HG02798 (cell line): ENCODE data around the gene ANTXR1.
"Not testable (repeated sequence)": the region's sequence is repeated elsewhere in the genome, so short reads cannot be mapped to it uniquely, and the experiment has no call there.

Experiments
- ATAC-seq: cut with Tn5 transposase; IDR thresholded peaks from one replicate; pipeline ENCODE4 v1.9.1; 2021; ENCODE audit warnings: mild to moderate bottlenecking; ENCODE audit not compliant: unreplicated experiment, poor library complexity

ANTXR1 gene

GRCh38 chr2:69171897-69172525 lies 159.0 kb downstream of the ANTXR1 start:
- ATAC-seq = no peak

DNA sequence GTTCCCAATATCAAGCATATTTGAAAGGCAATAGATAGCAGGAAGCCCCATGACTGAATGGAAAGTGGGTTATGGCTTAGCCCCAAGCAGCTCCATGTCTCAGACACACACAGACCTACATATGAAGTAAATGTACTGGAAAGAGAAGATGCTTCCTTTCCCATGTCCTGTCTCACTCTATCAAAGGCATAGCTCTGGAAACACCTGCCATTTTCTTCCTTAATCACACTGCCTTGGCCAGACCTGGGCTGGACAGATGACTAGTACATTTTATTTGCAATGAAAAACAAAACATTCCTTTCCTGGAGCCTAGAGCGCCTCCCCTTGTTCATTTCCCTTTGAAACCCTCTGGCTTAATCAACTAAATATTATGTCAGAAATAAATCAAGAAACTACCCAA lies 160.7 kb downstream of the ANTXR1 start:
- ATAC-seq = no peak

- ATAC-seq = not testable (repeated sequence)
Measured at GRCh38 chr2:69174211-69174610, 161.2 kb downstream of the ANTXR1 start.

DNA sequence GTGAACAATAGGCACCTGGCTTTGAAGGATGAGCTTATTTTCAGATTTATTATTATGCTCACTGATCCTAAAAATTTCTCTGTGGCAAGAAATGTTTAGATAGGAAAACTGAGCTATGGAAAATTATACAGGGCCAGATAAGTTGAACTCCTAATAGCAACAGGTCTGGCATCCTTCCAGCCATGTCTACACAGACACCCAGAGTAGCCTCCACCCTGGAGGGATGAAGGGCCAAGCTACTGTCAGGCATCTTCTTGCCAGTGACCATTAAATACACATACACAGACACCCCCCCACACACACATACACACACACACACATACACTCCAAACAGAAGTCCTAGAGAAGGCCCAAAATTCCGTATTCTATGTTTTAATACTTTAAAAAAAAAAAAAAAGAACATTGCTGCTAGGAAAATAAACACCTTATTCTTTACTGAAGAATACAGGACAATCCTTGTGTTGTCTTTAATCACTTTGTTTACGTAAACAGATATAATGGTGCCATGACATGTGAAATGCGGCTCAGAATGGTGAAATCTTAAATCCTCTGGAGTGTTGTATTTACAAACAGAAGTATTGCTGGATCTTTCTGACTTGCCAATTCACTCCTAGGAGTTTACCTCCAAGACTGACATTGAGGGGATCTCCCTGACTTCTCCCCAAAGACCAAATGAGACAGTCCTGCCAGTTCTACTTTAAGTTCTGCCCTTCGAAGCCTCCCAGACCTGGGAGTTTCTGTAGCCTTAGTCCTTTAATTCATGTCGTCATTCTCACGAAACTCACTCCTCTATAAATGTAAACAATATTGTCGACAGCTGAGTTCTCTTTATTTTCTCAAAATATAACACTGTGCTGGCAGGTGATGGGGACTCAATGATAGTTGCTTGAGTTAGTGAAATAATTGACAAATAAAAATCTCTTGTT lies 163.1 kb downstream of the ANTXR1 start:
- no peak for ATAC-seq

DNA sequence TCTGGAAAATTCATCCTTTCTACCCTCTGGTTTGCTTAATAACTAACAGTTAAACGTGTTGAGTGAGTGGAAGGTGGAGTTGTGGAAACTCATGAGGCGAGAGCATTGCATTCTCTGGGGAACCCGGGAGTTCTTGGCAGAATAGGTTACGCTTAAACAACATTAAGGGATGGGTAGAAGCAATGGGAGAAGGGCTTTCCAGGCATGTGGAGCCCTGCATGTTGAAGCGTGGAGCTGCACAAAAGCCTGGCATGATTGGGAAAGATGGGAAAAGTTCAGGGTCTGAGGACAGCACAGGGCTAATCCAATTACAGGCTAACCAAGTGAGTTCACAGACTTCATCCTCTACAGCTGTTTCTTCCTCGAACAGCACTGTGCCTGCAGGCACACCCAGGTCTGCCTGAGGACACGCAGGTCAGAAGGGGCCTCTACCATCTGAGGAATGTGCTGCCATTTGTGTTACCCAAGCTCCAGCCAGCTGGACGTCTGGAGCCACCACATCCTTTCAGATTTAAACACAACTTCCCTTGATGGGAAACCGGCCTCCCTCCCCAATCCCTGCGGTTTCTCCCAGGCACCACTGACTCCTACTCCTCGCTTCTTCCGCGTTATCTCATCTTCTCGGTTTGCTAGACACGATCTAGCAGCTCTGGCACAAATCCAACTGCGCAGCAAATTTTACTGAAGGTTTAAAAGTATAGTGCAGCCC lies 164.2 kb downstream of the ANTXR1 start:
- ATAC-seq = no peak

DNA sequence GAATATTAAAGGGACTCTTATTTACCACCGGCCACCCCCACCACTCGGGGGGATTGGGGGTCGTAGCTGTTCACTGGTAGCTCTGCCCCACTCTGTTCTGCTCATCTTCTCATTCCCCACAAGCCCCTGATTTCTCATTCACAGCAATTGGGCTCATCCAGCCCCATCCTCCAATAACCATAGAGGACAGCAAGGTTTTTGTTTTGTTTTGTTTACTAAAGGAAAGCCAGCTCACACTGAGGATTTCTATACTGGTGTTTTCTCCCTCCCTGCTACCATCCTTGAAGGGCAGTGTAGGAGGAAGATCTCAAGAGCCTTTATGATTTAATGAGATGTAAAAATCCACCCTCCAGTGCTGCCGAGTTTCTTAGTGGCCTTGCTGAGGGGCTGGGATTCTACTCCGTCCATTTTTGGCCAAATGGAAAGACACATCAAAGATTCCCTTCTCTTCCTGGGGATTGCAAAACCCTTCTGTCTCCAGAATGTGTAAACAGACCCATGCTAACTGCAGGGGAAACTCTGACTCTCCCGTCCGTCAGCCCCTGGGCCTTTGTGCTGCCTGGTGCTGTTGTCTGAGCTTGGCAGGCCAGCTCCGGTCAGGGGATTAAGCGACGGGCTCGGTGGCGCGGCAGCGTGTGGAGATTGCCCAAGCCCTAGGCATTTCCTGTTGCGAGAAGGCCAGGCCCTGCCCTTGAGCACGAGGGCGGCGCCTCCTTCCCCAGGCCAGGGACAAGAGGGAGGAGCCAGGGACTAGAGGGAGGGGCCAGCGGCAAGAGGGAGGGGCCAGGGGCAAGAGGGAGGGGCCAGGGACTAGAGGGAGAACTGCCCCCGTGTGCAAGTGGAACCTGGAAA lies 165.0 kb downstream of the ANTXR1 start:
- ATAC-seq = no peak

- no peak for ATAC-seq
Measured at GRCh38 chr2:69178756-69179155, 165.8 kb downstream of the ANTXR1 start.

DNA sequence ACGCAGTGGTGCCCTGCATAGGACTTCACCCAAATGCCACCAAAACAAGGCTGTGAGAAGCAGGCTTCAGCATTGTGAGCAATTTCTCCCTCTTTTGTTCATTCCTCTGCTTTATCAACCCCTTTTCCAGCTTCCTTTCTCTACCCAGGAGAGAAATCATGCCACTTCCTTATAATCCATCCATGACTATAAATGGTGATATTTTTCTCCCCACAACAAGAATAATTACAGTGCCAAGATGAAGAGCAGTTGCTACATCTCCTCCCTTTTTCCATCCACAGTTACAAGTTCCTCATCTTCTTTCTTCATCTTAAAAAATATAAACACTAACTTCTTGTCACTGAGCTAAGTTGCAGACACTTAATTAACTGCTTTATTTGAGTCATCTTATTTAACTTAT lies 167.2 kb downstream of the ANTXR1 start:
- no peak for ATAC-seq

GRCh38 chr2:69180974-69181373 lies 168.0 kb downstream of the ANTXR1 start:
- ATAC-seq = no peak

DNA sequence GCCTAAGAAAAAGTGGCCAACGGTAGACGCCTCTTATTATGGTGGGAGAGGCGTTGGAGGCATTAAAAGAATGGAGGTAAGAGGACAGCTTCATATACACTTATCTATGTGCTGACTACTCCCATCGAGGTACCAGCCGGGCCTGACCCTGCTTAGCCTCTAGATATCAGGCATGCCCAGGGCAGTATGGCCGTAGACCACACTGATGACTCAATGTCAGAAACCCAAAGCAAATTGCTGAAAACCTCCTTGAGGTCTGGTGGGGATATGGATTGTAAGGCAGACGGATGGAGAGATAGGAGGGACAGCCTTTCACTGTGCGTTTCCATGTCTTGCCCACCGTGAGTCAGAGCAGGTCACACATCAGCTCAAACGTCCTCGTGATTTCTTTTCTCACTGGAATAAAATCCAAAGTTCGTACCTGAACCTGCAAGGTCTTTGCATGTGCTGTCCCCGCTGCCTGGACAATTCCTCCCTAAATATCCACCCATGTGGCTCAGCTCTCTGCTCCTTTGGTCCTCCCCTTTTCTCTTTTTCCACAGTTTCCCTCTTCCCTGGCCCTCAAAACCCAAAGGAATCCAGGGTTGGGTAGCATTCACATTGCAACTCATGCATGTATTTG lies 168.9 kb downstream of the ANTXR1 start:
- ATAC-seq = no peak

GRCh38 chr2:69183659-69184058 lies 170.7 kb downstream of the ANTXR1 start:
- no peak for ATAC-seq

DNA sequence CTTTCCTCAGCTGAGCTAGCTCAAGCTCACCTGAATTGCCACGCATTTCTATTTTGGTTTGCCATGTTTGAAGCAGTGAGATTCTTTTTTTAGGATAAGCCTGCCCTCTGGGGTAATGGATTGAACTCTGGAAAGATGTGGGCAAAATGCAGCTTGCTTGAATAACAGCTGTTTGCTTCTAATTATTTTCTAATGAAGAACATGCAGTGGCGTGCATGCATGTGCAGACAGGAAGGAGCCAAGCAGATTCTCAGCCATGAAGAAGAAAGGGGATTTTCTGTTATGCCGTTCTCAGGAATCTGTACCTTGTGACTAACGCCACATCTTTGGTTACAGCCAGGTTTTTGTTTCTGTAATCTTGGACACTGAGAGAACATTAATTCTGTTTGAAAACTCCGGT lies 171.2 kb downstream of the ANTXR1 start:
- no peak for ATAC-seq

GRCh38 chr2:69185807-69186206 lies 172.8 kb downstream of the ANTXR1 start:
- ATAC-seq = no peak

- ATAC-seq = no peak
Measured at GRCh38 chr2:69186614-69187013, 173.6 kb downstream of the ANTXR1 start.

GRCh38 chr2:69188182-69188900 lies 175.4 kb downstream of the ANTXR1 start:
- no peak for ATAC-seq

- ATAC-seq = no peak
Measured at GRCh38 chr2:69190743-69191404, 177.9 kb downstream of the ANTXR1 start.

DNA sequence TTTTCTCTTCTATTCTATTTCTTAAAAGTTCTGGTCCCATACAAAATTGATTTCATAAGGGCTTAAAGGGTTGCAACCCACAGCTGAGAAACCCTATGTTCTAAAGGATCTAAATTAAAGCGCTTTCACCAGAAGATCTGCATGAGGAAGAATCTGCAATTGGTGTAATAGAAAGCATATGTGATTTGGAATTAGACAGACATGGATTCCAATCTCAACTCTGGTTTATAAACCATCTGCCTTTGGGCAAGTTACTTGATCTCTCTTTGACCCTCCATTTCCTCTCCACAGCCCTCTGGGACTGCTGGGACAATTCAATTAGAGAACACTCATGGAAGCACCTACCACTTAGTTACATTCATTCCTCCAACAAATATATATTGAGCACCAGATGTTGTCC lies 178.7 kb downstream of the ANTXR1 start:
- no peak for ATAC-seq

- no peak for ATAC-seq
Measured at GRCh38 chr2:69192176-69192945, 179.4 kb downstream of the ANTXR1 start.
